Spleen (tissue), 7 donors: ENCODE data around the gene KDM2B.

Experiments
- POLR2A ChIP-seq, 3 donors: fragments of 450-650 bp; IDR thresholded peaks; one replicate each; pipeline ENCODE4 v1.5.1; 2017; ENCODE audit warnings: antibody characterized with exemption in 3 of 3, mild to moderate bottlenecking in 1 of 3
- POLR2AphosphoS5 ChIP-seq, 3 donors: sonication (generic); formaldehyde crosslinking; IDR thresholded peaks; one replicate each; pipeline ENCODE4 v1.5.1; 2017; ENCODE audit warnings: antibody characterized with exemption in 3 of 3
- TF ChIP-seq, protein P1 (sequence below), 11 experiments: fragments of 200-600 bp in 7 of 11; fragments of 450-650 bp in 4 of 11; sonication (generic) in 4 of 11; IDR thresholded peaks in 8 of 11; conservative IDR thresholded peaks in 3 of 11; 1 replicate in 7 of 11; 2 replicates in 4 of 11; pipeline versions ENCODE4 v1.4.0 to v1.8.0; 2016 to 2021; ENCODE audit warnings: antibody characterized with exemption in 11 of 11, inconsistent platforms in 4 of 11, mild to moderate bottlenecking in 1 of 11
- donor health status: DM: no; HTN: no; CAD: no; lungs with moderate emphysema.
- donor health status: DM: no; HTN: no; CAD: no.
- donor health status: DM: no; HTN: no; CAD: no.

DNA sequence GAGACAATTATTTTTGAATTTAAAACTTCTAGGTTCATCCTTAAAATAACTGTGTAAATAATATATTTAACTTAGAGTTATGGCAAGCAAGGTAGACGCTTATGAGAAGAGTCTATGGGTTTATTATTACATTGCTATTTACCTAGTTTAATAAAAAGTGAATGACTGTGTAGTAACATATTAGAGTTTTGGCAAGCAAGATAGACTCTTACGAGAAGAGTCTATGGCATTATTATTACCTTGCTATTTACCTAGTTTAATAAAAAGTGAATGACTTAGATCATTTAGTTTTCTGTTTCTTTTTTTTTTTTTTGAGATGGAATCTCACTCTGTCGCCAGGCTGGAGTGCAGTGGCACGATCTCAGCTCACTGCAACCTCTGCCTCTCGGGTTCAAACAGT lies 177.1 kb downstream of the KDM2B start:
- no peak for TF ChIP-seq POLR2A (IDR thresholded peaks at IDR 0.05)
- TF ChIP-seq, protein P1, sequence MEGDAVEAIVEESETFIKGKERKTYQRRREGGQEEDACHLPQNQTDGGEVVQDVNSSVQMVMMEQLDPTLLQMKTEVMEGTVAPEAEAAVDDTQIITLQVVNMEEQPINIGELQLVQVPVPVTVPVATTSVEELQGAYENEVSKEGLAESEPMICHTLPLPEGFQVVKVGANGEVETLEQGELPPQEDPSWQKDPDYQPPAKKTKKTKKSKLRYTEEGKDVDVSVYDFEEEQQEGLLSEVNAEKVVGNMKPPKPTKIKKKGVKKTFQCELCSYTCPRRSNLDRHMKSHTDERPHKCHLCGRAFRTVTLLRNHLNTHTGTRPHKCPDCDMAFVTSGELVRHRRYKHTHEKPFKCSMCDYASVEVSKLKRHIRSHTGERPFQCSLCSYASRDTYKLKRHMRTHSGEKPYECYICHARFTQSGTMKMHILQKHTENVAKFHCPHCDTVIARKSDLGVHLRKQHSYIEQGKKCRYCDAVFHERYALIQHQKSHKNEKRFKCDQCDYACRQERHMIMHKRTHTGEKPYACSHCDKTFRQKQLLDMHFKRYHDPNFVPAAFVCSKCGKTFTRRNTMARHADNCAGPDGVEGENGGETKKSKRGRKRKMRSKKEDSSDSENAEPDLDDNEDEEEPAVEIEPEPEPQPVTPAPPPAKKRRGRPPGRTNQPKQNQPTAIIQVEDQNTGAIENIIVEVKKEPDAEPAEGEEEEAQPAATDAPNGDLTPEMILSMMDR (IDR thresholded peaks at IDR 0.05 in 8 of 11, conservative IDR thresholded peaks at IDR 0.05 in 3 of 11): no peak
- no peak for TF ChIP-seq POLR2AphosphoS5 (IDR thresholded peaks at IDR 0.05)
